HUES6 (cell line): ENCODE measurements around the gene NRXN3.

Source experiments
- H3K27ac ChIP-seq: 2 replicates; pipeline ENCODE4 v1.7.0; 2013; ENCODE audit warnings: low read depth, mild to moderate bottlenecking, low read length, inconsistent platforms
- H3K27me3 ChIP-seq: 2 replicates; pipeline ENCODE4 v1.6.1; 2013; ENCODE audit warnings: low read length; ENCODE audit not compliant: control insufficient read depth, insufficient read depth
- H3K36me3 ChIP-seq: 2 replicates; pipeline ENCODE4 v1.6.1; 2013; ENCODE audit warnings: low read length; ENCODE audit not compliant: control insufficient read depth, insufficient read depth
- H3K4me1 ChIP-seq: 2 replicates; pipeline ENCODE4 v1.6.1; 2013; ENCODE audit warnings: low read length; ENCODE audit not compliant: control insufficient read depth, insufficient read depth
- H3K4me3 ChIP-seq: 2 replicates; pipeline ENCODE4 v1.5.1; 2013; ENCODE audit warnings: low read depth, low read length
- H3K9ac ChIP-seq: one replicate; pipeline ENCODE4 v1.6.1; 2013; ENCODE audit warnings: mild to moderate bottlenecking, low read length
- H3K9me3 ChIP-seq: 2 replicates; pipeline ENCODE4 v1.6.1; 2013; ENCODE audit warnings: low read depth, low read length; ENCODE audit not compliant: control insufficient read depth, insufficient read depth

Gene NRXN3

DNA sequence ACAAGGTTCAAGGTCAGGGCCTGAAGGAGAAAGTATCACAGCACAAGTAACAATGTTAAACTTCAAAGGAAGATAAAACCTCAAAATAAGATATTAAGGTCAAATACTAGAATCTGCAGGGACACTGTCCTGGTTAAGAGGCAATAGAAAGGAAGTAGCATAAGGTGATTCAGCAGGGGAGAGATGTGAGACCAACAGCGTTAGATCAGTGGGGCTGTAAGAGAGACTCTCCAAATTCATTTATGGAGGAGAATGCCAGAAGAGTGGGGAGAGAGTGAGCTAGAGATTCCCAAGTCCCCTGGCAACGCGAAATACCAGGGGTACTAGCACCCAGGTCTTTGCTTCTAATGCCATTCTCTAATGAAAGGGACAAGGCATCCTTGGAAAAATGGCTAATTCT, 1430.2 kb downstream of the NRXN3 start:
- Histone ChIP-seq H3K9me3 (peaks cover 8% of the 10 kb centered on the region), H3K9ac (no peak overlapping the region), H3K4me3 (no peak overlapping the region), H3K27me3 (no peaks in the 10 kb centered on the region), H3K4me1 (no peaks in the 10 kb centered on the region), H3K27ac (no peak overlapping the region), H3K36me3 (no peaks in the 10 kb centered on the region)

DNA sequence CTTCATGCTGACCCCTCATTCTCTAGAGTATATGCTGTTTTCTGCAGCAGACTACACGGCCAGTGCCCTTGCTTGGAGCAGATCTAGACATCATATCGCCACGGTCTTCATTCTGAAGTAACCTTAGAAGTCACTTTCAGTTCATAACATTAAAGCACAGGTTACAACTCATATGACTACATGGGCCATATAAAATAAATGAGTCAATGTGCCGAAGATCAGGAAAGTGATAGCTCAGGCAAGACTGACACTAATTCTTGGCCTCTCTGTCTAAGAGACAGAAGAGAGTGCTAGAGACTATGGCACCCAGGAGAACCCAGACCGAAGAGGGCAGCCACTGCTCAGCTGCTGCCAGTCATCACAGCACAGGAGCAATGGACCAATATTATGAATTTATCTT, 1431.4 kb downstream of the NRXN3 start:
- no peaks in the 10 kb centered on the region for H3K36me3 ChIP-seq
- no peak overlapping the region for H3K9ac ChIP-seq
- H3K4me3 ChIP-seq, result no peak overlapping the region
- H3K27me3 ChIP-seq, result no peaks in the 10 kb centered on the region
- no peaks in the 10 kb centered on the region for H3K4me1 ChIP-seq
- no peak overlapping the region for H3K27ac ChIP-seq
- H3K9me3 ChIP-seq, result no peaks in the 10 kb centered on the region; the same call in 1 of the 2 replicates

GRCh38 chr14:79602045-79602444, 1431.9 kb downstream of the NRXN3 start:
- Histone ChIP-seq H3K9ac (no peak overlapping the region), H3K27ac (no peak overlapping the region), H3K9me3 (no peaks in the 10 kb centered on the region; the same call in 1 of the 2 replicates), H3K4me3 (no peak overlapping the region), H3K4me1 (no peaks in the 10 kb centered on the region), H3K27me3 (no peaks in the 10 kb centered on the region), H3K36me3 (no peaks in the 10 kb centered on the region)

DNA sequence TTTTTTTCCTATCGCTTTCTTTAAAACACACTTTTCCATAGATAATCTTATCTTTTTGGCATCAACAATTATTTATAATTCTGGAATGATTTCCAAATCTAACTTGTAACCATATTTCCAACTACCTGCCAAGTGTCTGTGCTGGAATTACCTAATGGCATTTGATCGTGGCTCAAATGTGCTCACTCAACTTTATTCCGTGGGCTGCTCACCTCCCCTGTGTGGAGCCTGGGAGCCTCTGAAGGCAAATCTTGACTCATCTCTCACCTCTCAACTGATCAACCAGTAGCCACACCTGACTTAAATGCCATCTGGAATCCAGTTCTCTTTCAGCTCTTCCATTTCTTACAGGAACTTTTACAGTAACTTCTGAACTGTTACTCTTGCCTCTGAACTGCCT, 1432.6 kb downstream of the NRXN3 start:
- H3K4me1 ChIP-seq, result no peaks in the 10 kb centered on the region
- no peaks in the 10 kb centered on the region for H3K36me3 ChIP-seq
- H3K4me3 ChIP-seq, result no peak overlapping the region
- no peak overlapping the region for H3K9ac ChIP-seq
- no peak overlapping the region for H3K27ac ChIP-seq
- no peaks in the 10 kb centered on the region for H3K9me3 ChIP-seq
- H3K27me3 ChIP-seq, result no peaks in the 10 kb centered on the region

DNA sequence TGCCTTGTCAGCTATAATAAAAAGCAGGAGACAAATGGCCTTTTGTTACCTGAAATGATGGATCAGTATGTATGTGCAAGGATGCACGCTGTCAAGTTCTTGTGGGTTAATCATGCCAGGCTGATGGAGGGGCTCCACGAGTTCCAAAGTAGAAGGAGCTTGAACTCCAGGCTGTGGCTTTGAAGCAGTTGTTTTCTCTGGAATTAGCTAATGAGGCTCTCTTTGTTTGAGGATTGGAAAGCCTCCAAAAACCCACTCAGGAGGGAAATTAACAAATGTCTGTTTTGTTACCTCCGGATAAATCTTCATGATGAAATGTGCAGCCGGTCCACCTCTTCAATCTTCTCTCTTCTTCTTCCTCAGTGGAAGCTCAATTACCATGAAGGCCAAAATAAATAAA, 1435.7 kb downstream of the NRXN3 start:
- Histone ChIP-seq H3K9ac (no peak overlapping the region), H3K36me3 (no peaks in the 10 kb centered on the region), H3K27ac (no peak overlapping the region), H3K27me3 (no peaks in the 10 kb centered on the region), H3K4me1 (no peaks in the 10 kb centered on the region; the same call in 1 of the 2 replicates), H3K4me3 (no peak overlapping the region), H3K9me3 (no peaks in the 10 kb centered on the region)

DNA sequence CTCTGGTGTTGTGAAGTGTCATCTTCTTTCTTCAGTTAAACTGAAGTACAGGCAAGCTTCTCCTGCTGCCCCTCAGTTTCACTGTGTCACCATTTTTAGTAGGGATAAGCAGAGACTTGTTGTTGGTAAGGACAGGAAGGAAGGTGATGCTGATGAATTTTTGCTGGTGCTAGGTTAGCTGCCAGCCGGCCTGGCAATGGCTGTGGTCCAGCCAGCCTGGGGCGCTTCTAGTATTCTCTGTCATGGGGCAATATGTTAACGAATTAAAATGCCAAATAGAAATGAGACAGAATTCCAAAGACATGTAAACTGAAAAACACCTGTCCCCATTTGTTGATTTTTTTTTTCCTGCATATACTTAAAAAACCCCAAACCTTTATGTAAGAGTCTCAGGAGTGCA, 1438.3 kb downstream of the NRXN3 start:
- no peak overlapping the region for H3K27ac ChIP-seq
- no peaks in the 10 kb centered on the region for H3K27me3 ChIP-seq
- no peak overlapping the region for H3K9ac ChIP-seq
- no peak overlapping the region for H3K4me3 ChIP-seq
- no peaks in the 10 kb centered on the region; the same call in 1 of the 2 replicates for H3K4me1 ChIP-seq
- no peaks in the 10 kb centered on the region for H3K36me3 ChIP-seq
- no peaks in the 10 kb centered on the region for H3K9me3 ChIP-seq

GRCh38 chr14:79613625-79614024, 1443.5 kb downstream of the NRXN3 start:
- H3K9ac ChIP-seq, result no peak overlapping the region
- H3K4me3 ChIP-seq, result no peak overlapping the region
- H3K4me1 ChIP-seq, result no peaks in the 10 kb centered on the region; the same call in 1 of the 2 replicates
- H3K9me3 ChIP-seq, result no peaks in the 10 kb centered on the region
- H3K27me3 ChIP-seq, result no peaks in the 10 kb centered on the region
- no peak overlapping the region for H3K27ac ChIP-seq
- H3K36me3 ChIP-seq, result no peaks in the 10 kb centered on the region

GRCh38 chr14:79614448-79614847, 1444.3 kb downstream of the NRXN3 start:
- Histone ChIP-seq H3K4me1 (no peaks in the 10 kb centered on the region; the same call in 1 of the 2 replicates), H3K4me3 (no peak overlapping the region), H3K27me3 (no peaks in the 10 kb centered on the region), H3K9me3 (no peaks in the 10 kb centered on the region), H3K27ac (no peak overlapping the region), H3K36me3 (no peaks in the 10 kb centered on the region), H3K9ac (no peak overlapping the region)

DNA sequence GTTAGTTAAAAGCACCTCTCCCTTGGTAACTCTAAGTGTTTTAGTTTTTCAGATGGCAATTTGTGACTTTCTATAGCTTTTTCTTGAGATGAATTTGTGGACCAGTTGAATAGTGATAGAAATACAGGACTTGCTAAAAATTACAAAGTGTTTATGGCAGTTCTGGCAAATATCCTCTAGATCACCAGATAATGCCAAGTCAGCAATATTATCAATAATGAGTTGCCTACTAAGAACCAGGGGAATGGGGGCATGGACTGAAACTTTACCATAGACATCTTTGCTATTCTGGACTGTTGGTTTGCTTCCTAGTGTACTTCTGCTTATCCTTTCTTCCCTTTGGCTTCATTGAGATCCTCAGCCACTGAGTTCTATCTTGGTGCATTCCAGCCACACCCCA, 1456.9 kb downstream of the NRXN3 start:
- Histone ChIP-seq H3K9me3 (no peaks in the 10 kb centered on the region), H3K27ac (no peak overlapping the region), H3K27me3 (no peaks in the 10 kb centered on the region), H3K36me3 (no peaks in the 10 kb centered on the region), H3K4me3 (no peak overlapping the region), H3K4me1 (no peaks in the 10 kb centered on the region), H3K9ac (no peak overlapping the region)

DNA sequence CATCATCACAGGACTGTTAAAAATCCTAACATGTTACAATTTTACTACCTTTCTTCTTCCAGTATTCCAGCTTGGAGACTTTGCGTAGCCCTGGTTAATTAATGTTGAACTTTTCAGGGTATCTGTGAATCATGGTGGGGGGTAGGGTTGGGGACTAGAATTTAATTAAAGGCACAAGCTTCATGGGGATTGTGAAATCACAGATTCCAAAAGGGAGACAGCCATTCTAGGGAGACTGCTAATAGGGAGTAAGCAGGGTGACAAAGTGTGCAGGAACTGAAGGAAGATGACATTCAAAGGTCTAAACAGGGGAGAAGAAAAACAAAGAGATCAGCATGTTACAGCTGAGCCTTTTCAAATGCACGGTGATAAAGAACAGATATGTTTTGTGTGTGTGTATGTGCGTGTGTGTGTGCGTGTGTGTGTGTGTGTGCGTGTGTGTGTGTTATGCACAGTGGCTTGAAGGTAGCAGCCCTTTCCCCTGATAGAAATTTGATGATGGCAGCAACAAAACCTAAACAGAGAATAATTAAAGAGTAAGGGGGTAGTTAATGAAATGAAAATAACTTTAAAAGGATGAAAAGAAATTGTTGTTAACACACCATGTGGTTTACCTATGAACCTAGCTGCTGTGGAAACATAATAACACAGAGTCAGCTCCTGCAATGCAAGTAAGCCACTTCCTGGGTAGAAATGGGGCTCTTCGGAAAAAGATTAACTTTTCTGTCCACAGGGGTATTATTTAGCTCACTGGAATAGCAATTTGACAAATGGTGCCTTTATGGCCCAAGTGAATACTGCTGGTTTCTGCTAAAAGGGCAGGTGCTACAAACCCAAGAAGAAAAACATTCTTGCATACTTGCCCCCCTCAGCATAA, 1459.5 kb downstream of the NRXN3 start:
- no peaks in the 10 kb centered on the region for H3K27me3 ChIP-seq
- H3K9ac ChIP-seq, result no peak overlapping the region
- no peaks in the 10 kb centered on the region for H3K4me1 ChIP-seq
- H3K27ac ChIP-seq, result no peak overlapping the region
- H3K9me3 ChIP-seq, result no peaks in the 10 kb centered on the region
- H3K36me3 ChIP-seq, result no peaks in the 10 kb centered on the region
- no peak overlapping the region for H3K4me3 ChIP-seq

DNA sequence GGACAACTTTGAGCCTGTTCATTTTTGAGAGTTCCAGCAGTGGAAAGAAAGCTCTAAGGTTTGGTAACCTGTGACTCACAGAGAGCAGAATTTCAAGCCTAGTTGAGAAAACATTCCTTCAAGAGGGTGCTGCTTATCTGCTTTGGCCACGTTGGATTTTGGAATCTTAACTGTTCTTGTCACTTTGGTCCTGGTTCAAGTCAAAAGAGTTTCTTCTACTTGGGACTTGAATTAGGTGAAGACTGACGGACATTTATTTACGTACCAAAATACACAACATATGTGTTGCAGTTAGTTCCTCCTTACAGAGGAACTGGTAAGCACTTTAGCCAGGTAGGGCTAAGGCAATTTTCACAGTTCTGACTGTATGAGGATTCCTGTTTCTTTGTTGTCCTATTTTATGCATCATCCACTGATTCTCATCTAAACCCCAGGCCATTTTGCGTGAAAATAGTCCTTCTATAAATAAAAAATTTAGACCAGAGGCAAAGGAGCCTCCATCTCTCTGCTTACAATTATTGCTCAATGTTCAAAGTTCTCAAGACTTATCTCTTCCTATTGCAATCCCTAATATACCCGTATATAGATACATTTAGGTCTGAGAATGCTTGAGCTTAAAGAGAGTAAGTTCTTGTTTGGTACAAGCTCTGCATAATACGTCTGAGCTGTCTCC, 1460.3 kb downstream of the NRXN3 start:
- Histone ChIP-seq H3K4me1 (no peaks in the 10 kb centered on the region), H3K9ac (no peak overlapping the region), H3K9me3 (no peaks in the 10 kb centered on the region), H3K4me3 (no peak overlapping the region), H3K36me3 (no peaks in the 10 kb centered on the region), H3K27me3 (no peaks in the 10 kb centered on the region), H3K27ac (no peak overlapping the region)
